HG02852 (cell line): Measurements from ENCODE around the gene MT3.

Experiments
- ATAC-seq: cut with Tn5 transposase; IDR thresholded peaks from one replicate; pipeline ENCODE4 v1.9.1; 2021; ENCODE audit warnings: mild to moderate bottlenecking, moderate library complexity; ENCODE audit not compliant: unreplicated experiment

The MT3 gene

DNA sequence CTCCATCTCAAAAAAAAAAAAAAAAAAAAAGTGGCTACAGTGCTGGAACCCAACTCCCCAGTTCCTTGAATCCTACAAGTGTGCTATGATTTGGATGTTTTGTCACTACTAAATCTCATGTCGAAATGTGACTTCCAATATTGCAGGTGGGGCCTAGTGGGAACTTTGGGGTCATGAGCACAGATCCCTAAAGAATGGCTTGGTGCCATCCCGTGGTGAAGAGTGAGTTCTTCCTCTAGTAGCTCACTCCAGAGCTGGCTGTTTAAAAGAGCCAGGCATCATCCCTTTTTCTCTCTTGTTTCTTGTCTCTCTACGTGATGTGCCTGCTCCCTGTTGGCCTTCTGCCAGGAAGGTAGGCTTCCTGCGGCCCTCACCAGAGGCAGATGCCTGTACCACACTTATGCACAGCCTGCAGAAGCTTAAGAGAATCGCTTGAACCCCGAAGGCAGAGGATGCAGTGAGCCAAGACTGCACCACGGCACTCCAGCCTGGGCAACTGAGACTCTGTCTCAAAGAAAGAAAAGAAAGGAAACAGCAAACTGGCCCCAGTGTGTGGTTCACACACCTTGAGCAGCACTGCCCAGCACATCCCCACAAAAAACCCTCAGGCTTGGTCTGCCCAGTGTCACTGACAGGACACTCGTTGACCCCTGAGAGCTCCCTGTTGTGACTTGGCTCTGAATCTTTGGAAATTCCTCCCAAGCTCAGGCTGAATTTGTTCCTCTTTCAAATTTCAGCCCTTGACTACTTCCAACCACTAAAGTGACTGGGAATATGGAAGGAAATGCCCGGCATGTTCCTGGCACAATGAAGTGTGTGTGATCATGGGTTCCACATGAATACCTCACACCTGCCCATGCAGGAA lies 39.4 kb downstream of the MT3 start:
- ATAC-seq = no peak

DNA sequence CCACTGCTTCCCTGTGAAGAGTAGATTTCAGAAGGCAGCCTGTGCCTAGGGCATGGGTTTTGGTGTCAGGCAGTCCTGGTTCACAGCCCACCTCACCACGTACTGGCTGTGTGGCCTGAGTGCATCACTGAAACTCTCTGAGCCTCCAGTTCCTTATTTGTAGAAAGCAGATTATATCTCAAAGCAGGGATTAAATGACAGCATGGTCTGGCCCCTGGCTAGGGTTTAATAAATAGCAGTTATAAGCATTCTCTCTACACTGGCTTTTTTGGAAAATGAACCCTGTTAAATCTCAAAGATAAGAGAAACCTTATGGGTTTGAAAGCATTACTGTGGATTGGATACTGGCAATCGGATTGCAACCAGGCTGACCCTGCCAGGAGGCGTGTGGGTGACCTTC lies 40.2 kb downstream of the MT3 start:
- ATAC-seq = no peak

DNA sequence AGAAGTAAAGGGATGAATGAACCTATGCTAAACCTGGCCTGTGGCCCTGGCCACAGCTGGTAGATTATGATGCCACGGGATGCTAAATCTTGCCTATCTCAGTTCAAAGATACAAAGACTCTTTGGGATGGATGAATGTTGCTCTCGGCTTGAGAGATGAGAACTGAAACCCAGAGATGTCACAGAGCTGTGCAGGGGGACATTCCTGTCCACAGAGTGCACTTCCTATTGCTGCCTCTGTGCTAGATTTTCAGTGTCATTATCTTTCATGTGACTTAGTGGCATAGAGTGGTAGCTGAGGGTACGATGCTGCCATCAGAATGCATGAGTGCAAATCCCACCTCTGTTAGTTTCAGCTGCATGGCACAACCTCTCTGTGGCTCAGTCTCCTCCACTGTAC lies 40.8 kb downstream of the MT3 start:
- ATAC-seq = peak; percentile 78

DNA sequence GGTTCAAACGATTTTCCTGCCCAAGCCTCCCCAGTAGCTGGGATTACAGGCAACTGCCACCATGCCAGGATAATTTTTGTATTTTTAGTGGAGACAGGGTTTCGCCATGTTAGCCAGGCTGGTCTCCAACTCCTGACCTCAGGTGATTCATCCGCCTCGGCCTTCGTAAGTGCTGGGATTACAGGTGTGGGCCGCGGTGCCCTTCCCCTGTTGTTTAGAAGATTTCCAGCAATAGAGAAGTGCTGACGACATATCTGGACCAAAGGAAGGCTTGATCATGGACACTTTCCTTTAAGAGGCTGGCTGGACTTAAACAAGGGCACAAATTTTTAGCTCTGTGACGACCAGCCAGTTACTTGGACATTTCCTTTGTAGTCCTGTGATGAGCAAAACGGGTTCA lies 41.9 kb downstream of the MT3 start:
- ATAC-seq = no peak

DNA sequence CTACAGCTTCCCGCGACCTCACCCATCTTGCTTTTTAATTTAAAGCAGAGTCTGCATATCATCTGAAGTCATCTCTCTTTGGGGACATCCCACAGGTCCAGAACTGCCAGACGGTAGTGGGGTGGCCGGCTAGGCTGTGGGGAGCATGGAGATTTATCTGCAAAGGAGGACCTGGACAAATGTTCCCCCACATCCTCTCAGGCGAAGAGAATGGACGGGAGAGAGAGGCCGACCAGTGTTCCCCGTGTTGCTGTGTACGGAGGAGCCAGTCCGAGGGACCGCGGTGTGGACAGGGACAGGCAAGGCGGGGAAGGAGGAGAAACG lies 42.5 kb downstream of the MT3 start:
- no peak for ATAC-seq

DNA sequence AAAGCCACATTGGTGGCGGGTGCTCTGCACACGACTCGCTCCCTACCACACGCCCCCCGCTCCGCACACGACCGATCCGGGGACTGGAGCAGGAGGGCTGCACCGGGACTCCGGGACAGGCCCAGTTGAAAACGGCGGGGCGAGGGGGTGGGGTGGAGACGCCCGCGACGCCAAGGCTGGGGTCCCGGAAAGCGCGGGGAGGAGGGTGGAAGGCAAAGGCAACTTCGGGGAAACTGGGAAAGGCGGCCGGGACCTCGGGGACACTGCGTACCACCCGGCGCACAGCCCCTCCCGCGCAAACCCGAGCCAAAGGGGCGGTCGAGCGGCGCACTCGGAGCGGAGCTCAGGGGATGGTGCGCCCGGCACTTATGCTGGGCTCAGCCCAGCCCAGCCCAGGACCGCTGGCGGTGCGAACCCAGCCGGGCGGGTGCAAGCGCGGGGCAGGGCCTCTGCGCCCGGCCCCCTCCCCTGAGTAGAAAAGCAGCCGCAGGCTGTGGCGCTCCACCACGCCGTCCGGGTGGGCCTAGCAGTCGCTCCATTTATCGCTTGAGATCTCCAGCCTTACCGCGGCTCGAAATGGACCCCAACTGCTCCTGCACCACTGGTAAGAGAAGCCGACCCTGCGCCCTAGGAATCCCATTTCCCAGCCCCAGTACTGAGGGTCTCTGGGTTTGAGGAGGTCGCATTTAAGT lies 43.0 kb downstream of the MT3 start, which contains the start of gene MT1M:
Gene MT1M, plus strand, starts transcription at position 504 of the 692 bp plus-strand sequence. Its CDS starts 73 bp downstream, at position 577.
- ATAC-seq = no peak

DNA sequence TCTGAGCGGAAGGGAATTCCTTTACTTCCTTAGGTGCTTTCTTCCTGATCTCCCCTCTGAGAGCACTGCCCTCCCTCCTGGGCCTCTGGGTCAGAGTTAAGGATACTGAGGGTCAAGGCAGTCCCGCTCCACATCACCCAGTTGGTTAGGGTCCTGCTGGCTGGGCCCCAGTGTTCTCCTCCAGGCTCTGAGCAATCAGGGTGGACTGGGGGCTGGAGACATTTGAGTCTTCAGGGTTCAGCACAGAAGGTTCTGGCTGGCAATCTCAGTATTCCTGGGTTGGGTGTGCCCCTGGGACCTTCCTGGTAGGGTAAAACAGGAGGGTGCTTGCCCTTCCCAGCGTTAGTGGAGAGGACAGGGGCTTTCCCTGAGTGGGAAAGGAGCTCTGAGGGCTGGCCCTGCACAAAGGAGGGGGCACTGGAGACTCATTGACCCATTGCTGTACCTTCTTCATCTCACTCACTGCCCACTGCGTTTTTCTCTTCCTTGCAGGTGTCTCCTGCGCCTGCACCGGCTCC lies 43.6 kb downstream of the MT3 start:
- ATAC-seq = no peak

DNA sequence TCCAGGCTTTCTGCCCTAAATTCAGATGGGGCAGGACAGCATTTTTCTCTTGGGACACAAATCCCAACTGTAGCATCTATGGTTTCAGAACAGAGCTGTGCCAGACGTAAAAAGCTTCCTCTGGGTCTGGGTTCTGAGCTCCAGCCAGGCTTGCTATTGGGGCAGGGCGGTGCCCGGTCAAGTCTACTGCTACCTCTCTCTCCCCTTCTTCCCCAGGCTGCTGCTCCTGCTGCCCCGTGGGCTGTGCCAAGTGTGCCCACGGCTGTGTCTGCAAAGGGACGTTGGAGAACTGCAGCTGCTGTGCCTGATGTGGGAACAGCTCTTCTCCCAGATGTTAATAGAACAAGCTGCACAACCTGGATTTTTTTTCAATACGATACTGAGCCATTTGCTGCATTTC lies 44.2 kb downstream of the MT3 start:
- ATAC-seq = no peak

DNA sequence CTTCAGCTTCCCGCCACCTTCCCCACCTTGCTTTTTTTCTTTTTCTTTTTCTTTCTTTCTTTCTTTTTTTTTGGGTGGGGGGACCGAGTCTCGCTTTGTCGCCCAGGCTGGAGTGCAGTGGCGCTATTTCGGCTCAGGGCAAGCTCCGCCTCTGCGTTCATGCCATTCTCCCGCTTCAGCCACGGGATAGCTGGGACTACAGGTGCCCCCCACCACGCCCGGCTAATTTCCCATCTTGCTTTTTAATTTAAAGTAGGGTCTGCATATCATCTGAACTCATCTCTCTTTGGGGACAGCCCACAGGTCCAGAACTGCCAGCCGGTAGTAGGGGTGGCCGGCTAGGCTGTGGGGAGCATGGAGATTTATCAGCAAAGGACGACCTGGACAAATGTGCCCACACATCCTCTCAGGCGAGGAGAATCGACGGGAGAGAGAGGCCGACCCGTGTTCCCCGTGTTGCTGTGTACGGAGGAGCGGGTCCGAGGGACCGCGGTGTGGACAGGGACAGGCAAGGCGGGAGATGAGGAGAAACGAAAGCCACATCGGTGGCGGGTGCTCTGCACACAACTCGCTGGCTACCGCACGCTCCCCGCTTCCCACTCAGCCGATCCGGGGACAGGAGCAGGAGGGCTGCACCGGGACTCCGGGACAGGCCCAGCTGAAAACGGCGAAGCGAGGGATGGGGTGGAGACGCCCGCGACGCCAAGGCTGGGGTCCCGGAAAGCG lies 45.5 kb downstream of the MT3 start:
- no peak for ATAC-seq

DNA sequence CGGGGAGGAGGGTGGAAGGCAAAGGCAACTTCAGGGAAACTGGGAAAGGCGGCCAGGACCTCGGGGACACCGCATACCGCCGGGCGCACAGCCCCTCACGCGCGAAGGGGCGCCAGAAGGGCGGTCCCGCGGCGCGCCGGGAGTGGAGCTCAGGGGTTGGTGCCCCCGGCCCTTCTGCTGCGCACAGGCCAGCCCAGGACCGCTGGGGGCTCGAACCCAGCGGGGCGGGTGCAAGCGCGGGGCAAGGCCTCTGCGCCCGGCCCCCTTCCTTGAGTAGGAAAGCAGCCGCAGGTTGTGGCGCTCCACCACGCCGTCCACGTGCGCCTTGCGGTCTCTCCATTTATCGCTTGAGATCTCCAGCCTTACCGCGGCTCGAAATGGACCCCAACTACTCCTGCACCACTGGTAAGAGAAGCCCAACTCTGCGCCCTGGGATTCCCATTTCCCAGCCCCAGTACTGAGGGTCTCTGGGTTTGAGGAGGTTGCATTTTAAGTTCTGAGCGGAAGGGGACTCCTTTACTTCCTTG lies 46.2 kb downstream of the MT3 start:
- no peak for ATAC-seq

DNA sequence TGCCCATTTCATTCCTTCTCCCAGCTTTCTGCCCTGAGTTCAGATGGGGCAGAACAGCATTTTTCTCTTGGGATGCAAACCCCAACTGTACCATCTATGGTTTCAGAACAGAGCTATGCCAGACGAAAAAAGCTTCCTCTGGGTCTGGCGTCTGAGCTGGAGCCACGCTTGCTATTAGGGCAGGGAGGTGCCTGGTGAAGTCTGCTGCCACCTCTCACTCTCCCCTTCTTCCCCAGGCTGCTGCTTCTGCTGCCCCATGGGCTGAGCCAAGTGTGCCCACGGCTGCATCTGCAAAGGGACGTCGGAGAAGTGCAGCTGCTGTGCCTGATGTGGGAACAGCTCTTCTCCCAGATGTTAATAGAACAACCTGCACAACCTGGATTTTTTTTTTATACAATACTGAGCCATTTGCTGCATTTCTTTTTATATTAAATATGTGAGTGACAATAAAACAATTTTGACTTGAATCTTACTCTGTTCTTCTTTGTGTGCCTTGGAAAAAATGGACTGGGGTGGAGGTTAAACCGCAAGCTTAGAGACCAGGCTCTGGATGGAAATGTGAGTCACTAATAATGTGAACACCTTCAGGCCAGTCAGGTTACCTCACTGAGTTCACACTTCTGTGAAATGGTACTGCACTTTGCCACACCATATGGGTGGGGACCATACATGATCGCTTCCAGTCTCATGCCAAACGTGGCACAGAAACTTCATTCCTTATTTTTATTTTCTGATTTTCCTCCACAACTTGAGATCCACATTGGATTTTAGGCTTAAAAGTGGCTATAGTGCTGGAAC lies 47.5 kb downstream of the MT3 start:
- no peak for ATAC-seq

DNA sequence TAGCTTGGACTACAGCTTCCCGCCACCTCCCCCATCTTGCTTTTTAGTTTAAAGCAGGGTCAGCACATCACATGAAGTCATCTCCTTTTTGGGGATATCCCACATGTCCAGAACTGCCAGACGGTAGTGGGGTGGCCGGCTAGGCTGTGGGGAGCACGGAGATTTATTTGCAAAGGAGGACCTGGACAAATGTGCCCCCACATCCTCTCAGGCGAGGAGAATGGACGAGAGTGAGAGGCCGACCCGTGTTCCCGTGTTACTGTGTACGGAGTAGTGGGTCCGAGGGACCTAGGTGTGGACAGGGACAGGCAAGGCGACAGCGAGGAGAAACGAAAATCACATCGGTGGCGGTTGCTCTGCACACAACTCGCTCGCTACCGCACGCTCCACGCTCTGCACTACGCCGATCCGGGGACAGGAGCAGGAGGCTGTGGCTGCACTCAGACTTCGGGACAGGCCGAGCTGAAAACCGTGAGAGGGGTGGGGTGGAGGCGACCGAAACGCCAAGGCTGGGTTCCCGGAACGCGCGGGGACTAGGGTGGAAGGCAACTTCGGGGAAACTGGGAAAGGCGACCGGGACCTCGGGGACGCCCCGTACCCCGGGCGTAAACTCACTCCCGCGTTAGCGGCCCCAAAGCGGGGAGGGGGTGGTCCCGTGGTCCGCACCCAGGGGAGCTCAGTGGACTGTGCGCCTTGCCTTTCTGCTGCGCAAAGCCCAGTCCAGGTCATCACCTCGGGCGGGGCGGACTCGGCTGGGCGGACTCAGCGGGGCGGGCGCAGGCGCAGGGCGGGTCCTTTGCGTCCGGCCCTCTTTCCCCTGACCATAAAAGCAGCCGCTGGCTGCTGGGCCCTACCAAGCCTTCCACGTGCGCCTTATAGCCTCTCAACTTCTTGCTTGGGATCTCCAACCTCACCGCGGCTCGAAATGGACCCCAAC lies 48.8 kb downstream of the MT3 start, which contains the start of gene MT1A:
Gene MT1A, plus strand, starts transcription at position 853 of the 937 bp plus-strand sequence. Its CDS starts 73 bp downstream, at position 926.
- no peak for ATAC-seq

DNA sequence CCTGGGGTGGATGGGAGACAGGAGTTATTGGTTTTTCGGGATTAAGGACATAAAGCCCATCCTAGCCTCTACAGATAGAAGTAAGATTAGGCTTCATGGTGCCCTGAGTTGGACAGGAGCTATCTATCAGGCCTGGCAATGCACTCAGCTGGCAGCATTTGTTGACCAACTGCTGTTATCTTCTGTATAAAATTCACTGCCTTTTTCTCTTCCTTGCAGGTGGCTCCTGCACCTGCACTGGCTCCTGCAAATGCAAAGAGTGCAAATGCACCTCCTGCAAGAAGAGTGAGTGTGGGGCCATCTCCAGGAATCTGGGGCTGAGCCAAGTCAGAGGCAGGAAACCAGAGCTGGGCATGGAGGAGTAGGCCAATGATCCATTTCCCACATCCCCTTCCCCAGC lies 49.7 kb downstream of the MT3 start:
- no peak for ATAC-seq

DNA sequence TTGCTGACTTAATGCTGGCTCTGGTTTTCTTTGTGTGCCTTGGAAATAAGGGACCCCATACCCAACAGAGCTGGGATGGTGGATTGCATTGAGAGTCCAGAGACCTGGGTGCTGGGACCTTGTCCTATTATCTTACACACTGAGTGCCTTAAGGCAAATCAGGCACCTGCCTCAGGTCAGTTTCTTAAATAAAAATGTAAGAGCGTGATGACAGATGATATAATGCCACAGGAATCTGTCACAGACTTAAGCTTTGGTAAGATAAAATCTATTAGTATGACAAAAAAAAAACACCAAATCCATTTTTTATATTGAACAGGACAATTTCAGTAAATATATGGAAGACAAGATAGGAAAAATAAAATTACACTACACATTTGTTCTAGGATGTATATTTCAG lies 50.7 kb downstream of the MT3 start:
- no peak for ATAC-seq
